ENCODE data around the gene DPH2.

The DPH2 gene

DNA sequence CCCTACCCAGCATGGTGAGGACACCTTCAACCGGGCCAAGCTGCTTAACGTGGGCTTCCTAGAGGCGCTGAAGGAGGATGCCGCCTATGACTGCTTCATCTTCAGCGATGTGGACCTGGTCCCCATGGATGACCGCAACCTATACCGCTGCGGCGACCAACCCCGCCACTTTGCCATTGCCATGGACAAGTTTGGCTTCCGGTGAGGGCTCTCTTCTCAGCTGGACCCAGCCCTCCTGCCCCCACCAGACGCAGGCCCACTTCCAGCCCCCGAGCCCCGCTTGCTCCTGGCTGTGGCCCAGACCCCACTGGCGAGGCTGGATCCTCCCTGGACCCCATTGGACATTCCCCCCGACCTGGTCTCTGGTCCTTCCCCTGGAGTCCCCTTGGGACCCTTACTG lies 15.0 kb downstream of the DPH2 start:
- no peaks in the 10 kb centered on the region for H3K36me3 ChIP-seq (replicated peaks; ENCODE audit: low read depth, low read length)
- no peak for TF ChIP-seq EZH2phosphoT487 (IDR thresholded peaks at IDR 0.05; ENCODE audit: low read depth)
- TF ChIP-seq, protein P1, sequence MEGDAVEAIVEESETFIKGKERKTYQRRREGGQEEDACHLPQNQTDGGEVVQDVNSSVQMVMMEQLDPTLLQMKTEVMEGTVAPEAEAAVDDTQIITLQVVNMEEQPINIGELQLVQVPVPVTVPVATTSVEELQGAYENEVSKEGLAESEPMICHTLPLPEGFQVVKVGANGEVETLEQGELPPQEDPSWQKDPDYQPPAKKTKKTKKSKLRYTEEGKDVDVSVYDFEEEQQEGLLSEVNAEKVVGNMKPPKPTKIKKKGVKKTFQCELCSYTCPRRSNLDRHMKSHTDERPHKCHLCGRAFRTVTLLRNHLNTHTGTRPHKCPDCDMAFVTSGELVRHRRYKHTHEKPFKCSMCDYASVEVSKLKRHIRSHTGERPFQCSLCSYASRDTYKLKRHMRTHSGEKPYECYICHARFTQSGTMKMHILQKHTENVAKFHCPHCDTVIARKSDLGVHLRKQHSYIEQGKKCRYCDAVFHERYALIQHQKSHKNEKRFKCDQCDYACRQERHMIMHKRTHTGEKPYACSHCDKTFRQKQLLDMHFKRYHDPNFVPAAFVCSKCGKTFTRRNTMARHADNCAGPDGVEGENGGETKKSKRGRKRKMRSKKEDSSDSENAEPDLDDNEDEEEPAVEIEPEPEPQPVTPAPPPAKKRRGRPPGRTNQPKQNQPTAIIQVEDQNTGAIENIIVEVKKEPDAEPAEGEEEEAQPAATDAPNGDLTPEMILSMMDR (IDR thresholded peaks at IDR 0.05; ENCODE audit: low read depth, low read length) = no peak

DNA sequence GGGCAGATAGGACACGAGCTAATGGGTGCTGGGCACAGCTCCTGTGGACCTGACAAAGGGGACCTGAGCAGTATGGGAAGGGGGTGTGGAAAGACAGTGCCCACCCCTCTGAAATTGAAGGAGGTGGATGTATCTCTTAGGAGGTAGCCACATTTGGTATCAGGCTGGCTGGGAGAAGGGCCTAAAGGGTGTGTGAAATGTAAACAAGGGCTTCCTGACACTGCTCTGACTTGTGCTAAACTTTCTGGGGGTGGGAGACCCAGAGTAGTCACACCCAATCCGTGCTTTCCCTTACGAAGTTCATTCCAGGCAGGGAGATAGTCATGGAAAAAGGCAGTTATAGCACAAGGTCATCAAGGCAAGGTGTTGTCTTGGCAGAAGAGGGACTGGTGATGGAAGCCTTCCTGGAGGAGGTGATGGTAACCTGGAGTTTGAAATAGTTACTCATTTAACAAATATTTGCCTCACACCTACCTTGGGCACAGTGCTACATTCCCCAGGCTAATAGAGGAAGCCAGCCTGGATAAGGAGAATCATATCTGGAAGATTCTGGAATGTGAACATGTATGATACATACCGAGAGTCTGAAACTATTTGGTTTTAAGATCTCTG lies 16.3 kb downstream of the DPH2 start:
- Histone ChIP-seq H3K27ac (ENCODE audit: low read length) (no peak overlapping the region), H3K36me3 (replicated peaks; ENCODE audit: low read depth, low read length) (no peaks in the 10 kb centered on the region), H3K4me1 (ENCODE audit: low read length) (peaks cover 6% of the 10 kb centered on the region; the same call in 1 of the 2 replicates), H3K4me2 (ENCODE audit: low read length) (no peak overlapping the region), H3K9ac (ENCODE audit: low read length) (no peak overlapping the region), H3K79me2 (ENCODE audit: low read length) (peaks cover 16% of the 10 kb centered on the region), H3K4me3 (ENCODE audit: low read length) (no peak overlapping the region), H2AFZ (ENCODE audit: low read depth, low read length) (no peak overlapping the region), H3K9me3 (ENCODE audit: insufficient read depth, low read length) (no peaks in the 10 kb centered on the region), H4K20me1 (ENCODE audit: insufficient read depth, low read length) (no peaks in the 10 kb centered on the region), H3K27me3 (ENCODE audit: low read depth, low read length) (no peaks in the 10 kb centered on the region)
- TF ChIP-seq, protein P1 (IDR thresholded peaks at IDR 0.05; ENCODE audit: low read depth, low read length) = no peak
- TF ChIP-seq EZH2phosphoT487 (IDR thresholded peaks at IDR 0.05; ENCODE audit: low read depth) = no peak

More for the DNA sequence above, 15.0 kb downstream of the DPH2 start:
- Histone ChIP-seq H4K20me1 (ENCODE audit: insufficient read depth, low read length) (no peaks in the 10 kb centered on the region), H3K27ac (ENCODE audit: low read length) (no peak overlapping the region), H3K4me2 (ENCODE audit: low read length) (no peak overlapping the region), H3K79me2 (ENCODE audit: low read length) (peaks cover 29% of the 10 kb centered on the region), H3K9ac (ENCODE audit: low read length) (no peak overlapping the region), H3K27me3 (ENCODE audit: low read depth, low read length) (no peaks in the 10 kb centered on the region), H3K9me3 (ENCODE audit: insufficient read depth, low read length) (no peaks in the 10 kb centered on the region), H3K4me3 (ENCODE audit: low read length) (no peak overlapping the region), H2AFZ (ENCODE audit: low read depth, low read length) (no peak overlapping the region), H3K4me1 (ENCODE audit: low read length) (peaks cover 9% of the 10 kb centered on the region)

DNA sequence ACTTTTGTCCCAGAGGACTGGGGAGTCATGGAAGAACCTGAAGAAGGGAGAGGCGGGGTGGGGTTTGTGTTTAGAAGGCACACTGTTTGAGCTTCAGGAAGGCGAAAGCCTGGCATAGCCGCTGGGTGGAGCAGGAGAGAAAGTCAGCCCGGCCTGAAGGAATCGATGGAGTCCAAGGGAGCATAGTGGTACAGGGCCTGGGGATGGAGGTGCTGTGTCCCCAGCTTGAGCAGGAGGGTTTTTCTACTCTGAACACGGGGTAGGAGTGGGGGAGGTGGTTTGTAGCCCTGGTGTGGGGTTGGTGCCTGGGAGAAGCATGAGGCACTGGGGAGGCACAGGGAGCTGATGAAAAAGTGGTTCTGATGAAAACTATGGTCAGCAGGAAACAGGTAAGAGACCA lies 16.9 kb downstream of the DPH2 start:
- Histone ChIP-seq H3K4me1 (ENCODE audit: low read length) (peaks cover 6% of the 10 kb centered on the region; the same call in 1 of the 2 replicates), H2AFZ (ENCODE audit: low read depth, low read length) (no peak overlapping the region), H3K27ac (ENCODE audit: low read length) (no peak overlapping the region), H3K9me3 (ENCODE audit: insufficient read depth, low read length) (no peaks in the 10 kb centered on the region), H3K4me3 (ENCODE audit: low read length) (no peak overlapping the region), H3K9ac (ENCODE audit: low read length) (no peak overlapping the region), H3K36me3 (replicated peaks; ENCODE audit: low read depth, low read length) (no peaks in the 10 kb centered on the region), H3K27me3 (ENCODE audit: low read depth, low read length) (no peaks in the 10 kb centered on the region), H3K4me2 (ENCODE audit: low read length) (no peak overlapping the region), H3K79me2 (ENCODE audit: low read length) (peaks cover 11% of the 10 kb centered on the region; the same call in 1 of the 2 replicates), H4K20me1 (ENCODE audit: insufficient read depth, low read length) (no peaks in the 10 kb centered on the region)
- no peak for TF ChIP-seq EZH2phosphoT487 (IDR thresholded peaks at IDR 0.05; ENCODE audit: low read depth)
- TF ChIP-seq, protein P1 (IDR thresholded peaks at IDR 0.05; ENCODE audit: low read depth, low read length) = no peak

DNA sequence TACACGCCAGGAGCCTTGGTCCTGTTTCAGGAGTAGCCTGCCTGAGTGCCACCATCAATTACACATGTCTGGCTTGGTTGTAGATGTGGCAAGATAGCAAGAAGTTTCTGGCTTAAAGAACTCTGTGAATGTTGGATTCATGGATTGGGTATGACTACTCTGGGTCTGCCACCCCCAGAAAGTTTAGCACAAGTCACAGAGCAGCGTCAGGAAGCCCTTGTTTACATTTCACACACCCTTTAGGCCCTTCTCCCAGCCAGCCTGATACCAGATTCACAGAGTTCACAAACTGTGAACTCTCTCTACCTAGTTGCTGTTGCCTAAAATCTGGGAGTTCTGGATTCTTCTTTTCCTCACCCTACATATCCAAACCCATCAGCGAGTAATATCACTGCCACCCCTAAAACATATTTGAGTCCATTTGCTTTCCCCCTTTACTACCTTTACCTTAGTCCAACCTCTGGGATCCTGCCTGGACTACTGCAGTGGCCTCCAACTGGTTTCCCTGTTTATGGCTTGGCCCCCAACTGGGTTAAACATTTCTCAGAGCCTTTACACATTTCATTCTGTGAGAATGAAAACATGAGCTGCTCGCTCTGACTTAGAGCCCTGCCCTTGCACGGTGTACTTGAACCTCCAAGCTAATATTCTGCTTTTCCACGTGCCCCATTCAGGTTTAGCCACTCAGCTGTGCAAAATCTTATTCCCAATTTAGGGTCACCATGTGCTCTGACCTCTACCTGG lies 17.5 kb downstream of the DPH2 start:
- Histone ChIP-seq H3K36me3 (replicated peaks; ENCODE audit: low read depth, low read length) (no peaks in the 10 kb centered on the region), H2AFZ (ENCODE audit: low read depth, low read length) (no peak overlapping the region), H3K9me3 (ENCODE audit: insufficient read depth, low read length) (no peaks in the 10 kb centered on the region), H3K4me3 (ENCODE audit: low read length) (no peak overlapping the region), H4K20me1 (ENCODE audit: insufficient read depth, low read length) (no peaks in the 10 kb centered on the region), H3K4me1 (ENCODE audit: low read length) (peaks cover 9% of the 10 kb centered on the region; the same call in 1 of the 2 replicates), H3K27ac (ENCODE audit: low read length) (no peak overlapping the region), H3K4me2 (ENCODE audit: low read length) (no peak overlapping the region), H3K9ac (ENCODE audit: low read length) (no peak overlapping the region), H3K27me3 (ENCODE audit: low read depth, low read length) (no peaks in the 10 kb centered on the region), H3K79me2 (ENCODE audit: low read length) (peaks cover 5% of the 10 kb centered on the region; the same call in 1 of the 2 replicates)
- TF ChIP-seq, protein P1 (IDR thresholded peaks at IDR 0.05; ENCODE audit: low read depth, low read length) = no peak
- TF ChIP-seq EZH2phosphoT487 (IDR thresholded peaks at IDR 0.05; ENCODE audit: low read depth) = no peak
